GM18502 (cell line): ENCODE results near the gene PEPD.

Experiments
- ATAC-seq: cut with Tn5 transposase; IDR thresholded peaks from one replicate; pipeline ENCODE4 v1.9.1; 2021; ENCODE audit warnings: mild to moderate bottlenecking; ENCODE audit not compliant: unreplicated experiment, poor library complexity

The PEPD gene

DNA sequence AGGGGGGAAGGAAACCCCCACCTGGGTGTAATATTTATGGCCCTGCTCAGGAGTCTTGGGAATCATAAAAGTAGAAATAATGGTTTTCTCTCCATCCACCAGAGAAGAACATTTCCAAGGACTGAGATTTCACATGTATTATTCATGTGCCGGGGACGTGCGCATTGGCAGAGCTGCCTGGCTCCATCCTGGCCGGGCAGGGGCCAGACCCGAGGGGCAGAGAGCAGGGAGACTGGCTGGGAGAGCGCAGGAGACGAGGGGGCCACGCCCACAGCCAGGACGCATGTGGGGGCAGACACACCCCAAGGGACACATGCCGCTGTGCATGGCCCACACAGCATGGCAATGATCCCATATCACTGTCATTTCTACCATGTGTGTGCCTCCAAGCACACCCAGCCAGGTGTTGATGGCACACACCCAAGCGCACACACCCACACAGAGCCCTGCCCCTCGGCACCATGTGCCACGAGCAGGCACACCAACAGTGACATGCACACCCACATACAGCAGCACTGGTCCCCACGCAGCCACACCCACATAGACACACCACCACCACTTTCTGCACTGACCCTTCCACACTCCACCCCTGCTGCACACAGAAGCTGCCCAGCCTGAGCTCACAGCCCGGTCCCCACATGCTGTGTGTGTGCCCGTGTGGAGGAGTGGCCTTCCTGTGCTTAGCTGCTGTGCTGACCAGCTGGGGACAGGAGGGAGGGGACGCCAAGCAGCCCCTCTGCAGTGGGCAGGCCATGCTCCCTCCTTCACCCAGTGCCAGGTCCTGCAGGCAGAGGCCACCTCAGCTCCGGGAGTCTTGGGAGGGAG, 108.8 kb downstream of the PEPD start:
- no peak for ATAC-seq

DNA sequence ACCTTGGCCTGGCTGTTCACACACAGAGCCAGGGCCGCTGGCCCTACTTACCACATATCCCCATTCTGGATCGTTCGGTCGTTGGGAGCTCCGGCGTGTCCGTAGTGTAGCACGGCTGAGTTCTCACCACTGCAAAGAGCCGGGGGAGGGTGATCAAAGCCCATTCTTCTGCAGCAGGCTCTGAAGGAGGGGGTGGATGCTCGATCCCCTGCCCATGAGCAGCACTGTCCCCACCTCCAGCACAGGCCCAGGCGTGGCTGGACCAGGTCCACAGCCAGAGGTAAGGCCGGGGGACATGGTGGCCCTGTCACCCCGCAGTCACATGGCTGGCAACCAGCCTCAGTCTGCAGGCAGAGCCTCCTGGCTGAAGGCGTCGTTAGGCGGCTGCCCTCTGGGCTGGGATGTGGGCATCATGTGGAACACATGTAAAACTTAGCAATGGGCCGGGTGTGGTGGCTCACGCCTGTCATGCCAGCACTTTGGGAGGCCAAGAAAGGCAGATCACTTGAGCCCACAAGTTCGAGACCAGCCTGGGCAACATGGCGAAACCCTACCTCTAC, 109.9 kb downstream of the PEPD start:
- ATAC-seq, result no peak

- no peak for ATAC-seq
Measured at GRCh38 chr19:33410915-33411401, 110.6 kb downstream of the PEPD start.

DNA sequence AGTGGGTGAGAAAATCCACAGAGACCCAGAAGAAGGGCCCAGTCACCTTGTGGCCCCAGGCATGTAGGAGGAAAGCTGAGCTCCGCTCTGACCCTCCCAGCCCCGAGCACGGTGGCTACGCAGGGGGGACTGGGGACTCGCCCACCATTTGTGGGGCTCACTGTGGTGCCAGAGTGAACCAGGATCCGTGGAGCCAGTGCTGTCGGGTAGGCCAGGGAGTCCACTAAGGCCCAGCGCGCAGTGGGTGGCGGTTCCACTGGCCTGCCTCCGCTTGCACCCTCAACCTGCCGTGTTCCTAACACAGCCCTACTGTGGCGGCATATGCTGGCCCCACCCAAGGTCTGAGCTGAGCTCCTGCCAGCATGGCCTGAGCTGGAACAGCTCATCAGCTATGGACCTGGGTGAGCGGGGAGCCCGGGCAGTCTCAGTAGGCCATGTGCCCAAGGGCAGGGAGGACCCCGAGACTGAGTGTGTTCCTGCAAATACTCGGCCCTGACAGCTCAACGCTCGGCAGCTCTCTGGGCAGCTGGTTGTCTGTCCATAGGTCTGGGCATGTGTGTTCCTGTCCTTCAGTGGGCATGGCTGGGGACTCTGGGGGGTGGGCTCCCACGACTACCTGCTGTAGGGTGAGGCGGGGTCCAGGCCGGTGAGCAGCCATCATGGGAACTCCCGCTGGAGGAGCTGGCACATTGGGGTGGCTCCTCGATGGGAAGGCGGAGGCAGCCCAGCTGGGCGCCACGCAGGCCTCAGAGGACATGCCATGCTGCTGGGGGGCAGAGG, 111.5 kb downstream of the PEPD start:
- ATAC-seq, result no peak

DNA sequence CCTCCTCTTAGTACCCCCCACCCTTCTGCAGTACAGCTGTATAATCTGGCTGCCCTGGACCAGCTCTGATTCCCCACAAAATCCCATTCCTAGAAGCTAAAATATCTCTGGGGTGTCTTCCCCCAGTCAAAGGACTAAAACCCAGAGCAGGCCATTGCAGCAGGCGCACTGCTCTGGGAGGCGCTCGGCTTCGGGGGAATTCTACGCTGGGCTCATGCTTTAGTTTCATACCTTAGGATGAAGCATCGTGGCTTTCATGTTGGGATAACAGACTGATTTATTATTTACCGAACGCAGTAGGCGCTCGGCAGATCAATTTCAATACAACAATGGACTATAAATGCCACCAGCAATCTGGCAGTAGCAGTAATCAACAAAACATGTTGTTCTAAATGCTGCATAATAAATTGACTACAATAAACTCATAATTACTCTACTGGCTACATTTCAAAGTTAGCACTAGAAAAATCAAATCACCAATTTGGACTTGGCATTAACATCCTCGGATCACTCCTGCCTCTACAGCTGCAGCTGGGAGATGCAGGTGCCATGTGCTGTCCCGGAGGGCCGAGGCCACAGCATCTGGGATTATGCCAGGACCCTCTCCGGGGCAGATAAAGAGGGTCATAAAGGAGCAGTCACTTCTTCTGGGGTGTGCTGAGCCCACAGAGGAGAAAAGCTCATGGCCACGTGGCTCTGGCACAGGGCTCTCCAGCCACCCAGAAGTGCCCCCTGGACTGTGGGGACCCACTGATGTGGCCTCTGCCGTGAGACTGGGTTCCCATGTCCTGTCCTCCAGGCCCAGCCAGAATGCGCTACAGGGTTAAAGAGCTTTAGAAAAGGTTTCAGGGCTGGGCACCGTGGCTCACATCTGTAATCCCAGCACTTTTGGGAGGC, 112.8 kb downstream of the PEPD start:
- no peak for ATAC-seq

- no peak for ATAC-seq
Measured at GRCh38 chr19:33408116-33408515, 113.5 kb downstream of the PEPD start.

- no peak for ATAC-seq
Measured at GRCh38 chr19:33407716-33408115, 113.9 kb downstream of the PEPD start.

DNA sequence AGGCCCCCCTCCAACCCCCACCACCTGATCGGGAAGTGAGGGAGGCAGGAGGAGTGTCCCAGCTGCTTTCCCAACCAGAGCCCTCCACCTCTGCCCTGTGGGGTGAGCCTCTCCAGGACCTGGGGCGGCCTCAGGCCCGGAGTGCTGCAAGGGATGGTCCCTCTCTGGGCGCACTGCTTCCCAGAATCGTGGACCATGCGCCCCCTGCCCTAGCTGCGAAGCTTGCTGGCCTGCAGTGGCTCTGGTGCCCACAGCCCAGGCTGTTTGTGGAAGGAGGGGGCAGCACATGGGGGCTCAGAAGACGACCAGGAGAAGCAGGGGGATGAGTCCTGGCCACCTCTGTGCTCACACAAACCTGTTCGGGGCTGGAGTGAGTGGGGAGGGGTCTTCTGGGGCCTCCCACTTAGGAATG, 114.4 kb downstream of the PEPD start:
- ATAC-seq, result no peak

GRCh38 chr19:33406521-33407139, 115.0 kb downstream of the PEPD start:
- ATAC-seq, result no peak

GRCh38 chr19:33405553-33406461, 115.8 kb downstream of the PEPD start:
- ATAC-seq, result no peak

- ATAC-seq, result no peak
Measured at GRCh38 chr19:33405254-33405552, 116.4 kb downstream of the PEPD start.

GRCh38 chr19:33404506-33405253, 116.9 kb downstream of the PEPD start:
- no peak for ATAC-seq

GRCh38 chr19:33403973-33404304, 117.7 kb downstream of the PEPD start:
- no peak for ATAC-seq

- no peak for ATAC-seq
Measured at GRCh38 chr19:33403221-33403972, 118.2 kb downstream of the PEPD start.

DNA sequence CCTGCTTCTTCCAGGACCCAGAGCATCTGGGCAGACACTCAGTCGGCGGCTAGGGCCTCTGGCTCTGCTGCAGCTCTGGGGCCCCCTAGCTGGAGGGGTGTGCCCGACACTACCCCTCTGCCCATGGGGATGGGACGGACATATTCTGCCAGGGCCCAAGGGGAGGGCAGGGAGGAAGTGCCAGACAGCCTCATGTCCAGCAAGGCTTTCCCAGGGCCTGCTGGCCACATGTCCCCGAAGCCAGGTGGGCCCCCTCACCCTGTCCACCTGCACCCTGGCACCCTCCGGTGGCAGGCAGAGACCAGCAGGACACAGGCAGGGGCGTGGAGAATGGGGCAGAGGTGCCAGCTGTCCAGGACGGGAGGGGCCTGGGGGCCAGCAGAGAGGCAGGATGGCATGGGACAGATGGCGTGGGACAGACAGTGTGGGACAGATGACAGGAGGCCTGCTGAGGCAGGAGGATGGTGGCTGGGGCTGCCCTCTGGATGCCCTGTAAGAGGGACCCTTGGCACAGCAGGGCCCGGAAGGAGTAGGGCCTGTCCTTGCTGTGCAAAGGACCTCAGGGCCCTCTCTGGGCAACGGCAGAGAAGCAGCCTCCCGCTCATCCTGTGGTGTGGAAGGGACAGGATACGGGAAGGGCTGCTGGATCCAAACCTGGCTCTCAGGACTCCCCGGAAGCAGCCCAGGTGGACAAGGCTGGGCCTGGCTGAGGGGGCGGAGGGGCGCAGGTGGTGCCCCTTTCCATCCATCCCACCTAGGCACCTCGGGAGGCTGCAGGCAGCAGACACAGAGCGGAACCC, 119.0 kb downstream of the PEPD start:
- no peak for ATAC-seq

DNA sequence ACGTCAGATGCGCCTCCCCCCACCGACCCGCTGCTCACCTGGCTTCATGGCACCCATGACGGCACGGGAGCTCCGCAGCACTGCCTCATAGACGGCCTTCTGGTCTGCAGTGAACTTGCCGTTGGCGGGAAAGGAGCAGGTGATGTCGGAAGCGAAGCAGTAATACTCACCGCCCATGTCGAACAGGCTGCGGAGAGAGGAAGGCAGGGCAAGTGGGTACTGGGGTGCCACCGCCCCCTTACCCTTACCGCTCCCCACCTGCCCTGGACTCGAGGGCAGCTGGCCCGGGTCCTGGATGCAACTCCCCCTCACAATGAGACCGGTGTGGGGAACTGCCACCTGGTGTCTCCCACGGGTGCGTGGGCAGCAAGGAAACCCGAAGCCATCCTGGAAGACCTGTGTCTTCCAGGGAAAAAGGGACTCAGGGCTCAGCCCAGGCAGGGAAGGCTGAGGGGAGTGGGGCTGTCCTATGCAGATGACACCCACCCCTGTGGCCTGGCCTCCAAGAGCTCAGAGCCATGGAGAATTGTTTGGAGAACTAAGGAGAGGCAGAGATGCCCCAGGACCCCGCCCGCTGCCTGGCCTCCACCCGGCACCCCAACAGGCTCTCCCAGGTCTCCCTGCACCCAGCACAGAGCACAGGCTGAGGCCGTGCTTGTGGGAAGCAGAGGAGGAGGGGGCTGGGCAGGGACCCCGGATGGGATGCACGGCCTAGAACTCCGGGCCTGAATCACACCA, 119.7 kb downstream of the PEPD start:
- no peak for ATAC-seq
